ENCODE data around the gene MAPRE2. TPM values are rescaled to one million over a fixed set of nuclear protein-coding genes. Genes with fewer than 3 reads are reported as not detected.

MAPRE2 gene
- total RNA-seq, 1 donor from 2014 or later = 53.8 TPM

GRCh38 chr18:35071819-35072247 is 30.6 kb downstream of the MAPRE2 start:
- peaks cover 44% of the 10 kb centered on the region for H3K4me1 Mint-ChIP-seq
- POLR2A ChIA-PET = interaction anchor here (0.8 to 2.5 kb wide), 3 partner anchors 31 to 66 kb away, joined by 3 to 6 read pairs (median 4); partner anchors contain the start of gene MAPRE2
- H3K27me3 Mint-ChIP-seq = no peaks in the 10 kb centered on the region
- intact Hi-C loops (cut with micrococcal nuclease) = loop anchor here (1.0 to 5.0 kb wide), 7 partner anchors 13 to 65 kb away; partner anchors contain the start of gene MAPRE2
- ATAC-seq (ENCODE audit: low read depth) (no peak), DNase-seq (no peak)
- CTCF ChIA-PET = interaction anchor here (0.7 to 1.5 kb wide), 2 partner anchors 61 to 72 kb away, joined by 3 to 5 read pairs; no protein-coding TSS in a partner anchor
- H3K36me3 Mint-ChIP-seq (ENCODE audit: low read depth) = peaks cover 39% of the 10 kb centered on the region
- no peak for TF ChIP-seq CTCF (IDR thresholded peaks at IDR 0.05)
- no peak overlapping the region for H3K4me3 Mint-ChIP-seq
- peak overlapping the region; percentile 54 for H3K27ac Mint-ChIP-seq
- no peaks in the 10 kb centered on the region for H3K9me3 Mint-ChIP-seq

- intact Hi-C loops (cut with micrococcal nuclease) = loop anchor here (1.0 to 5.0 kb wide), 6 partner anchors 22 to 66 kb away; partner anchors contain the start of gene MAPRE2
- no peak for TF ChIP-seq CTCF (IDR thresholded peaks at IDR 0.05)
- ATAC-seq (ENCODE audit: low read depth) = no peak
- POLR2A ChIA-PET = interaction anchor here (0.8 to 2.5 kb wide), 3 partner anchors 32 to 67 kb away, joined by 3 to 6 read pairs (median 4); partner anchors contain the start of gene MAPRE2
- H3K27me3 Mint-ChIP-seq = no peaks in the 10 kb centered on the region
- H3K27ac Mint-ChIP-seq = peak overlapping the region; percentile 50
- CTCF ChIA-PET = interaction anchor here (0.7 to 1.9 kb wide), 8 partner anchors 43 to 90 kb away, joined by 3 to 9 read pairs (median 4); no protein-coding TSS in a partner anchor
- peaks cover 42% of the 10 kb centered on the region for H3K4me1 Mint-ChIP-seq
- H3K36me3 Mint-ChIP-seq (ENCODE audit: low read depth) = peaks cover 39% of the 10 kb centered on the region
- DNase-seq = no peak
- H3K9me3 Mint-ChIP-seq = no peaks in the 10 kb centered on the region
- H3K4me3 Mint-ChIP-seq = no peak overlapping the region
These were observed 31.4 kb downstream of the MAPRE2 start for GRCh38 chr18:35072616-35073015.

- POLR2A ChIA-PET = interaction anchor here (1.5 to 2.5 kb wide), 2 partner anchors 32 to 44 kb away, joined by 4 to 6 read pairs; partner anchors contain the start of gene MAPRE2
- H3K9me3 Mint-ChIP-seq = no peaks in the 10 kb centered on the region
- H3K4me3 Mint-ChIP-seq = no peak overlapping the region
- intact Hi-C loops (cut with micrococcal nuclease) = loop anchor here (2.0 to 5.0 kb wide), 5 partner anchors 23 to 67 kb away; no protein-coding TSS in a partner anchor
- peaks cover 45% of the 10 kb centered on the region for H3K36me3 Mint-ChIP-seq (ENCODE audit: low read depth)
- ATAC-seq (ENCODE audit: low read depth) (no peak), DNase-seq (no peak)
- peak overlapping the region; percentile 50 for H3K27ac Mint-ChIP-seq
- CTCF ChIA-PET = interaction anchor here (0.7 to 1.9 kb wide), 8 partner anchors 11 to 89 kb away, joined by 3 to 9 read pairs (median 4); no protein-coding TSS in a partner anchor
- no peaks in the 10 kb centered on the region for H3K27me3 Mint-ChIP-seq
- peaks cover 42% of the 10 kb centered on the region for H3K4me1 Mint-ChIP-seq
- no peak for TF ChIP-seq CTCF (IDR thresholded peaks at IDR 0.05)
These were observed 32.2 kb downstream of the MAPRE2 start for GRCh38 chr18:35073186-35074105.

GRCh38 chr18:35074581-35074980 is 33.4 kb downstream of the MAPRE2 start:
- H3K27me3 Mint-ChIP-seq = no peaks in the 10 kb centered on the region
- no peak for TF ChIP-seq CTCF (IDR thresholded peaks at IDR 0.05)
- ChIA-PET POLR2A (interaction anchor here (0.8 kb wide), 1 partner anchor 33 kb away, joined by 3 read pairs; the partner anchor contains the start of gene MAPRE2), CTCF (interaction anchor here (1.3 to 1.9 kb wide), 2 partner anchors 14 to 68 kb away, joined by 3 to 9 read pairs; no protein-coding TSS in a partner anchor)
- H3K36me3 Mint-ChIP-seq (ENCODE audit: low read depth) = peaks cover 55% of the 10 kb centered on the region
- H3K27ac Mint-ChIP-seq = no peak overlapping the region
- no peak overlapping the region for H3K4me3 Mint-ChIP-seq
- intact Hi-C loops (cut with micrococcal nuclease) = loop anchor here (5.0 kb wide), 3 partner anchors 33 to 48 kb away; no protein-coding TSS in a partner anchor
- no peak for ATAC-seq (ENCODE audit: low read depth)
- DNase-seq = no peak
- peaks cover 42% of the 10 kb centered on the region for H3K4me1 Mint-ChIP-seq
- no peaks in the 10 kb centered on the region for H3K9me3 Mint-ChIP-seq
